K562 (cell line): ENCODE data around the gene RUNDC3A. TPM values are rescaled to one million over a fixed set of nuclear protein-coding genes. Genes with fewer than 3 reads are reported as not detected.
A peak's percentile ranks its signal among the peaks of the same experiment; 100 is the strongest.

Experiments used
- BCOR ChIP-seq: fragments of 450-650 bp; IDR thresholded peaks from 2 replicates; pipeline ENCODE4 v1.6.1; 2016
- FOXM1 ChIP-seq, 2 experiments: fragments of 450-650 bp in 1 of 2; sonication (generic) in 1 of 2; formaldehyde crosslinking in 1 of 2; IDR thresholded peaks; 2 replicates each; pipeline versions ENCODE4 v1.6.1 to v1.9.0; 2017 to 2022; ENCODE audit warnings: low read depth in 2 of 2, mild to moderate bottlenecking in 2 of 2, missing genetic modification reagents in 1 of 2, moderate library complexity in 1 of 2
- GMEB1 ChIP-seq: fragments of 250-450 bp; sonication (Bioruptor Pico); IDR thresholded peaks from 2 replicates; pipeline ENCODE4 v1.4.0; 2020; ENCODE audit warnings: mild to moderate bottlenecking
- GTF2F1 ChIP-seq: IDR thresholded peaks from 2 replicates; pipeline ENCODE4 v1.6.1; 2011; ENCODE audit warnings: low read depth, low read length, improper control_type of control experiment
- ILK ChIP-seq: fragments of 450-650 bp; IDR thresholded peaks from 2 replicates; pipeline ENCODE4 v1.6.1; 2016; ENCODE audit warnings: missing genetic modification characterization, low read depth, mild to moderate bottlenecking, missing compliant biosample characterization, moderate library complexity, borderline replicate concordance
- MAFK ChIP-seq: IDR thresholded peaks from 2 replicates; pipeline ENCODE4 v1.6.1; 2011; ENCODE audit warnings: low read length, improper control_type of control experiment
- MIER1 ChIP-seq: fragments of 450-650 bp; IDR thresholded peaks from 2 replicates; pipeline ENCODE4 v1.6.1; 2016; ENCODE audit warnings: antibody characterized with exemption, mild to moderate bottlenecking, low read depth
- MXD1 ChIP-seq: fragments of 250-450 bp; sonication (Bioruptor Pico); IDR thresholded peaks from 2 replicates; pipeline ENCODE4 v1.8.0; 2021; ENCODE audit warnings: borderline replicate concordance, mild to moderate bottlenecking, moderate library complexity; ENCODE audit not compliant: poor library complexity, severe bottlenecking
- NFXL1 ChIP-seq: fragments of 450-650 bp; formaldehyde crosslinking; IDR thresholded peaks from 2 replicates; pipeline ENCODE4 v1.4.0; 2021; ENCODE audit warnings: mild to moderate bottlenecking
- NR3C1 ChIP-seq: sonication (generic); formaldehyde crosslinking; IDR thresholded peaks from 2 replicates; pipeline ENCODE4 v1.8.1; 2022; ENCODE audit warnings: missing genetic modification reagents
- PHB2 ChIP-seq: fragments of 450-650 bp; IDR thresholded peaks from 2 replicates; pipeline ENCODE4 v1.6.1; 2017; ENCODE audit warnings: low read depth
- SIN3B ChIP-seq: fragments of 450-650 bp; IDR thresholded peaks from 2 replicates; pipeline ENCODE4 v1.6.1; 2017; ENCODE audit warnings: low read depth, mild to moderate bottlenecking, moderate library complexity
- TRIM25 ChIP-seq: fragments of 450-650 bp; IDR thresholded peaks from 2 replicates; pipeline ENCODE4 v1.7.0; 2016; ENCODE audit warnings: borderline replicate concordance
- ZFP1 ChIP-seq: fragments of 450-650 bp; formaldehyde crosslinking; IDR thresholded peaks from 2 replicates; pipeline ENCODE4 v1.4.0; 2020; ENCODE audit warnings: mild to moderate bottlenecking, mixed read lengths
- ZNF232 ChIP-seq: sonication (generic); formaldehyde crosslinking; IDR thresholded peaks from 2 replicates; pipeline ENCODE4 v1.8.0; 2022; ENCODE audit warnings: mild to moderate bottlenecking, missing genetic modification reagents
- ZNF408 ChIP-seq: fragments of 250-450 bp; sonication (Bioruptor Pico); IDR thresholded peaks from 2 replicates; pipeline ENCODE4 v1.4.0; 2020; ENCODE audit warnings: low read depth, mild to moderate bottlenecking, moderate library complexity
- polyA plus RNA-seq, 8 experiments: library from polyadenylated mRNA; depleted of rRNA in 4 of 8; stranded (reverse) in 5 of 8; unstranded in 3 of 8; fragments of >200 nt; fragmentation: Nextera tagmentation in 2 of 8; fragmentation: Illumina TruSeq in 1 of 8; extraction: Ambion mirVana in 2 of 8; extraction: Trizol in 1 of 8; gene quantifications; 2 replicates each; pipeline versions ENCODE4 v1.2.1 to v1.2.3, GENCODE V29; 2011 to 2014; ENCODE audit warnings: inconsistent platforms in 1 of 8, missing spikeins in 1 of 8
- total RNA-seq, 7 experiments: library from RNA; depleted of rRNA in 6 of 7; stranded (reverse); fragments of >200 nt in 6 of 7; fragmentation: Illumina TruSeq in 2 of 7; extraction: Trizol in 2 of 7; gene quantifications; 2 replicates each; pipeline versions ENCODE4 v1.2.1 to v1.2.3, GENCODE V29; 2011 to 2021; ENCODE audit warnings: low replicate concordance in 1 of 7

Gene RUNDC3A
- total and polyA plus RNA-seq, 9 of the 15 experiments (the other 6 are each of a cell fraction or from before 2014, with no cell fraction given) = not detected

- no peak for TF ChIP-seq GMEB1 (CRISPR knock-in tag)
- TF ChIP-seq MXD1 (CRISPR knock-in tag) = no peak
- no peak for TF ChIP-seq PHB2
- TF ChIP-seq ILK (tag) = no peak
- TF ChIP-seq MIER1 = no peak
- no peak for TF ChIP-seq FOXM1 (IDR thresholded peaks at IDR 0.05; ENCODE audit: low read depth)
- TF ChIP-seq FOXM1 (CRISPR knock-in tag; IDR thresholded peaks at IDR 0.05; ENCODE audit: low read depth) = no peak
- TF ChIP-seq NFXL1 (CRISPR knock-in tag) = no peak
- TF ChIP-seq TRIM25 = no peak
- no peak for TF ChIP-seq ZFP1
- TF ChIP-seq ZNF408 (CRISPR knock-in tag) = no peak
- no peak for TF ChIP-seq GTF2F1
- peak; percentile 43; the same call in 1 of the 2 replicates for TF ChIP-seq NR3C1
- TF ChIP-seq SIN3B = no peak
- TF ChIP-seq MAFK = no peak
- TF ChIP-seq BCOR = no peak
- 0 out of 2 replicates have a peak, but pooled peaks have one; percentile 47 for TF ChIP-seq ZNF232
These were observed 15.7 kb downstream of the RUNDC3A start (continued) for GRCh38 chr17:44324092-44324570.
